Stimulated activated CD4-positive, alpha-beta T cell treated with anti-CD3 and anti-CD28 coated beads, Interleukin-12 subunit alpha, Interleukin-12 subunit beta, amount 100 ng/mL, for 48 hours (primary cell): ENCODE results near the gene L2HGDH.
"Not testable (repeated sequence)": the region's sequence is repeated elsewhere in the genome, so short reads cannot be mapped to it uniquely, and the experiment has no call there.

Experiments
- DNase-seq, 3 donors: peaks; one replicate each; pipeline ENCODE4 v3.0.0-alpha.2; 2020; ENCODE audit warnings: low read depth in 2 of 3, low spot score in 1 of 3

Gene L2HGDH

GRCh38 chr14:50340045-50340444 is 28.0 kb upstream of the L2HGDH start:
- no peak for DNase-seq

- DNase-seq: no peak
Measured at GRCh38 chr14:50339178-50339804, 27.3 kb upstream of the L2HGDH start.

- no peak for DNase-seq
Measured at GRCh38 chr14:50338587-50338986, 26.6 kb upstream of the L2HGDH start.

GRCh38 chr14:50335989-50336824 is 24.2 kb upstream of the L2HGDH start:
- DNase-seq: no peak

GRCh38 chr14:50335389-50335788 is 23.4 kb upstream of the L2HGDH start:
- DNase-seq: no peak

GRCh38 chr14:50334211-50334610 is 22.2 kb upstream of the L2HGDH start:
- DNase-seq: no peak

GRCh38 chr14:50333014-50333509 is 21.0 kb upstream of the L2HGDH start:
- no peak for DNase-seq

- no peak for DNase-seq
Measured at GRCh38 chr14:50331596-50331995, 19.6 kb upstream of the L2HGDH start.

- peak; percentile 45 to 56 (median 48) for DNase-seq
Measured at GRCh38 chr14:50321009-50321660, 9.1 kb upstream of the L2HGDH start.

- no peak for DNase-seq
Measured at GRCh38 chr14:50320283-50320682, 8.3 kb upstream of the L2HGDH start.

GRCh38 chr14:50319721-50320120 is 7.7 kb upstream of the L2HGDH start:
- DNase-seq: no peak

- no peak for DNase-seq
Measured at GRCh38 chr14:50319293-50319692, 7.3 kb upstream of the L2HGDH start.

GRCh38 chr14:50318031-50318626 is 6.1 kb upstream of the L2HGDH start:
- DNase-seq: no peak

GRCh38 chr14:50314098-50314497 is 2.1 kb upstream of the L2HGDH start:
- not testable (repeated sequence) for DNase-seq

GRCh38 chr14:50312734-50313054 is 665 bp upstream of the L2HGDH start:
- no peak for DNase-seq

- no peak for DNase-seq
Measured at GRCh38 chr14:50311337-50311971, 575 bp downstream of the L2HGDH start.

- DNase-seq: no peak
Measured at GRCh38 chr14:50310445-50310844, 1.6 kb downstream of the L2HGDH start.

- no peak for DNase-seq
Measured at GRCh38 chr14:50308363-50308915, 3.6 kb downstream of the L2HGDH start.

GRCh38 chr14:50303744-50304471 is 8.1 kb downstream of the L2HGDH start:
- no peak for DNase-seq

GRCh38 chr14:50301914-50302313 is 10.1 kb downstream of the L2HGDH start:
- DNase-seq: no peak
